ENCODE measurements around the gene TAS1R2.

Gene TAS1R2

GRCh38 chr1:18866846-18867245 lies 7.4 kb upstream of the TAS1R2 start:
- DNase-seq (ENCODE audit: low read depth in 1 of 2, low spot score in 1 of 2) = no peak
- Histone ChIP-seq H3K27me3 (ENCODE audit: insufficient read depth, poor library complexity, severe bottlenecking) (peaks cover 3% of the 10 kb centered on the region), H3K4me3 (replicated peaks; ENCODE audit: insufficient read depth, low read length) (no peak overlapping the region), H3K27ac (replicated peaks) (no peak overlapping the region)
- no peak for TF ChIP-seq POLR2AphosphoS5 (IDR thresholded peaks at IDR 0.05; ENCODE audit: low read depth)
- TF ChIP-seq SPI1 (IDR thresholded peaks at IDR 0.05; ENCODE audit: borderline replicate concordance, low read depth) = no peak
- TF ChIP-seq REST (IDR thresholded peaks at IDR 0.05; ENCODE audit: insufficient replicate concordance, low read depth) = no peak
- TF ChIP-seq CTCF (IDR thresholded peaks at IDR 0.05; ENCODE audit: insufficient read depth, low read length) = no peak
- no peak for TF ChIP-seq GABPA (IDR thresholded peaks at IDR 0.05; ENCODE audit: low read depth)

GRCh38 chr1:18866314-18866713 lies 6.9 kb upstream of the TAS1R2 start:
- Histone ChIP-seq H3K4me3 (replicated peaks; ENCODE audit: insufficient read depth, low read length) (no peak overlapping the region), H3K27me3 (ENCODE audit: insufficient read depth, poor library complexity, severe bottlenecking) (peaks cover 3% of the 10 kb centered on the region), H3K27ac (replicated peaks) (no peak overlapping the region)
- no peak for DNase-seq (ENCODE audit: low read depth in 1 of 2, low spot score in 1 of 2)
- TF ChIP-seq GABPA (IDR thresholded peaks at IDR 0.05; ENCODE audit: low read depth) = no peak
- TF ChIP-seq CTCF (IDR thresholded peaks at IDR 0.05; ENCODE audit: insufficient read depth, low read length) = no peak
- no peak for TF ChIP-seq POLR2AphosphoS5 (IDR thresholded peaks at IDR 0.05; ENCODE audit: low read depth)
- TF ChIP-seq REST (IDR thresholded peaks at IDR 0.05; ENCODE audit: insufficient replicate concordance, low read depth) = no peak
- TF ChIP-seq SPI1 (IDR thresholded peaks at IDR 0.05; ENCODE audit: borderline replicate concordance, low read depth) = no peak

GRCh38 chr1:18865176-18865575 lies 5.7 kb upstream of the TAS1R2 start:
- TF ChIP-seq REST (IDR thresholded peaks at IDR 0.05; ENCODE audit: insufficient replicate concordance, low read depth) = no peak
- TF ChIP-seq SPI1 (IDR thresholded peaks at IDR 0.05; ENCODE audit: borderline replicate concordance, low read depth) = no peak
- no peak for TF ChIP-seq CTCF (IDR thresholded peaks at IDR 0.05; ENCODE audit: insufficient read depth, low read length)
- no peak for TF ChIP-seq POLR2AphosphoS5 (IDR thresholded peaks at IDR 0.05; ENCODE audit: low read depth)
- no peak for TF ChIP-seq GABPA (IDR thresholded peaks at IDR 0.05; ENCODE audit: low read depth)
- DNase-seq (ENCODE audit: low read depth in 1 of 2, low spot score in 1 of 2) = no peak
- H3K27me3 ChIP-seq (ENCODE audit: insufficient read depth, poor library complexity, severe bottlenecking) = peaks cover 3% of the 10 kb centered on the region

More at GRCh38 chr1:18865176-18865575, 5.7 kb upstream of the TAS1R2 start:
- Histone ChIP-seq H3K4me3 (replicated peaks; ENCODE audit: insufficient read depth, low read length) (no peak overlapping the region), H3K27ac (replicated peaks) (no peak overlapping the region)

All from HL-60 (cell line).